Memory B cell (primary cell): ENCODE measurements around the gene UBQLN1.

Source experiments
- ATAC-seq: fragments of 150-1000 bp; cut with Tn5 transposase; 2 replicates; pipeline ENCODE4 v1.10.0; 2021; ENCODE audit warnings: low read depth, mild to moderate bottlenecking, moderate library complexity
- DNase-seq, 2 donors: peaks; one replicate each; pipeline ENCODE4 v3.0.0; 2022; ENCODE audit warnings: low spot score in 2 of 2
- H3K27ac Mint-ChIP-seq: one replicate; pipeline ENCODE4 v1.8.0; 2022; ENCODE audit warnings: mild to moderate bottlenecking, moderate library complexity, mixed read lengths
- H3K27me3 Mint-ChIP-seq: one replicate; pipeline ENCODE4 v1.8.0; 2022; ENCODE audit warnings: mixed read lengths
- H3K36me3 Mint-ChIP-seq: one replicate; pipeline ENCODE4 v1.8.0; 2022; ENCODE audit warnings: mild to moderate bottlenecking, mixed read lengths
- H3K4me1 Mint-ChIP-seq: one replicate; pipeline ENCODE4 v1.8.0; 2022; ENCODE audit warnings: mixed read lengths
- H3K4me3 Mint-ChIP-seq: one replicate; pipeline ENCODE4 v1.8.0; 2022; ENCODE audit warnings: mild to moderate bottlenecking, moderate library complexity, mixed read lengths
- H3K9me3 Mint-ChIP-seq: one replicate; pipeline ENCODE4 v1.8.0; 2022; ENCODE audit warnings: mixed read lengths

Gene UBQLN1

DNA sequence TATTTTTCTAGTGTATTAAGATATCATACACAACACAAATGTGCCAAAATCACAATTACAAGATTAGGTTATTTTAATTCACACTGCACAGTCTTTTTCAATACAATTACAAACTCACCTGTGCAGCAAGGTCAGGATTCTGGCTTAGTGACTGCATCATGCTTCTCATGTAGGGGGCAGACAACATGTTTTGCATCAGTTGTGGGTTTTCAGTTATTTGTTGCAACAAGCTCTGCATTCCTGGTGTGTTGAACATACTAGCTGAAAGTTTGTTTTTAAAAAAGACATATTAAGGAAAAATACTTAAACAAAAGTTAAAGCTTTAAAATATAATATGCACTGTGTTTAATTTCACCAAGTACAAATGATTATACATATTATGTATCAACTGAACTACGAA is 38.7 kb downstream of the UBQLN1 start:
- Mint-ChIP-seq H3K9me3 (no peaks in the 10 kb centered on the region), H3K27ac (no peak overlapping the region), H3K36me3 (peaks cover 19% of the 10 kb centered on the region), H3K4me1 (peaks cover 18% of the 10 kb centered on the region), H3K27me3 (no peaks in the 10 kb centered on the region), H3K4me3 (no peak overlapping the region)
- DNase-seq, result no peak
- ATAC-seq, result no peak

DNA sequence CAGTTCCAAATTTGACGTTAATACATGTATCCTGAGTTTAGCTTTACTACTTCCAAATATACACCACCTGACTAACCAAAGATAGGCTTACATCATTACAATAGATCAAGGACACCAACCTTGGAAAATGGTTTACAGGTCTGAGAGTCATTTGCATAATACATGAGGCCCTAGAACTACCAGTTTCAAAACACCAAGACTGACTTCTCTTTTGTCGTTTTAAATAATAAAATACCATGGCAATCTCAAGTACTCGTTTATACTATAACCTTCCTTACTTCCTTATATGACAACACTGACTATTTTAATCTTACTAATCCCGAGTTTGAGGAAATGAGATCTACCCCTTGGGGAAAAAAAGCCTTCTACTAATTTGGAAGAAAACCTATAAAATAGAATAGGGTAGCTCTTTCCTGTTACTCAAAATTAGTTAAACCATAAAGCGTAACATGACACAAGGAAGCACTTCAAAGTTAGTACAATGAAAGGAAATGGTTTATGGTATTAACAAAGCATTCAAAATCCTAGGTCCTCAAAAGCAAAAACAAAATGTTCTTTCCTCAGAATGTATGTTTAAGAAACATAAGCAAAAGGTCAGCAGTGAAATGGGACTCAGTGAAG is 42.1 kb downstream of the UBQLN1 start:
- peak overlapping the region; percentile 91 for H3K27ac Mint-ChIP-seq
- peaks cover 13% of the 10 kb centered on the region for H3K36me3 Mint-ChIP-seq
- peak; percentile 68 for ATAC-seq
- DNase-seq, result no peak
- H3K4me1 Mint-ChIP-seq, result peaks cover 18% of the 10 kb centered on the region
- H3K4me3 Mint-ChIP-seq, result no peak overlapping the region
- no peaks in the 10 kb centered on the region for H3K27me3 Mint-ChIP-seq
- H3K9me3 Mint-ChIP-seq, result no peaks in the 10 kb centered on the region

DNA sequence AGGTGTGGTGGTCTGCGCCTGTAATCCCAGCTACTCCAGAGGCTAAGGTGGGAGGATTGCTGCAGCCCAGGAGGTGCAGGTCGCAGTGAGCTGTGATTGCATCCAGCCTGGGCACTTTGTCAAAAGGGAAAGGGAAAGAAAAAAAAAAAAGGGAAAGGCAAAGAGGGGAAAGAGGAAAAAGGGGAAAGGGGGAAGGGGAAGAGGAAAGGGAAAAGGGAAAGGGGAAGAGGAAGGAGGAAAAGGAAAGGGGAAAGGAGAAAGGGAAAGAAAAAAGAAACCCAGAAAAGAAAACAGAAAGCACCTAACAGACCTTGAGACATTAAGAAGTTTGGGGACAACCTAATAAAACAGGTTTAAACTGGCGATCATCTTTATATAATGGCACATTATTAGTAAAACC is 44.8 kb downstream of the UBQLN1 start:
- Mint-ChIP-seq H3K4me3 (no peak overlapping the region), H3K4me1 (peaks cover 18% of the 10 kb centered on the region), H3K9me3 (no peaks in the 10 kb centered on the region), H3K27me3 (no peaks in the 10 kb centered on the region), H3K27ac (no peak overlapping the region), H3K36me3 (peaks cover 18% of the 10 kb centered on the region)
- DNase-seq, result no peak
- ATAC-seq, result no peak

DNA sequence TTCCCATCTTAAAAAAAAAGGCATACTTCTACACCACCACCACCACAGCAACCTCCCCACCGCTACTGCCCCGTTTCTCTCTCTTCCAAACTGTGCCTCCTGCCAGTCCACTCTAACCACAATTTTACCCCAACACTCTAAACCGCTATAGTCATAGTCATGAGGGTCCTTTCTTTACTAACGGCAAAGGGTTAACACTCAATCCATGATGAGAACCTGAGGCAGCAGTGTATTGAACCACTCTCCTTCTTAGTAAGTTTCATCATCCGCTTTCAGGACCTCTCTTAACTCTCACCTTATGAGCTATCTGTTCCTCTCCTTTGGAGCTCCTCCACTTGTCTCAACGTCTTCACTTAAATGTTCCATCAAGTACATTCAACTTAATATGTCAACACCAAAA is 50.8 kb downstream of the UBQLN1 start:
- H3K27ac Mint-ChIP-seq, result no peak overlapping the region
- peaks cover 31% of the 10 kb centered on the region for H3K36me3 Mint-ChIP-seq
- H3K9me3 Mint-ChIP-seq, result no peaks in the 10 kb centered on the region
- H3K4me3 Mint-ChIP-seq, result no peak overlapping the region
- H3K27me3 Mint-ChIP-seq, result no peaks in the 10 kb centered on the region
- no peaks in the 10 kb centered on the region for H3K4me1 Mint-ChIP-seq
- ATAC-seq, result no peak
- no peak for DNase-seq

DNA sequence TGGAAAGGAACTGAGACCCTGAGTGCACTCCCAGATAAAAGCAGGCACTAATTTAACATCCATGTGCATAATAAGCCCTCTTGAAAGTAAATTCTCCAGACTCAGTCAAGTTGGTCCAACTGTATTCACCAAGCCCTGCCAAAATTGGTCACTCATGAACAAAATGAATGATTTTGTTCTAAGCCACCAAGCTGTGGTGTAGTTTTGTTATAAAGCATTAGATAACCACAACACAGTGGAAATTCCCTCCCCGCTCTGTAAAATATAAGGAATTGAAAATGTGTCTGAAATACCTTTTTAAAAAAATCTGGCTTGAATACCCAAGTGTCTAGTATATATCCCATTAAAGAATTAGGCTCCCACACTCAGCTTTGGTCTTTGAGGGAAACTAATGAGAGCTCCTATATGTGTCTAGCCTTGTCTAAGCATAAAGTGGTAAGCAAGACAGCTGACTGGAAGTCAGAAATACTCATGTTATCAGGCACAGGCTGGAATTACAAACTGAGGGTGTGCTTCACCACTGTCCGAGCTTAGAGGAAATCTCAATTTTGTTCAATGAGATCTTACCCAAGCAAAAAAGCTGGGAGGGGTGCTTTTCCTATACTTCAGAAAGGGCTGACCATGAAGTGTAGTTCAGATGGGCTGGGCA is 51.6 kb downstream of the UBQLN1 start:
- H3K27ac Mint-ChIP-seq, result no peak overlapping the region
- H3K4me1 Mint-ChIP-seq, result no peaks in the 10 kb centered on the region
- no peaks in the 10 kb centered on the region for H3K27me3 Mint-ChIP-seq
- H3K4me3 Mint-ChIP-seq, result no peak overlapping the region
- H3K9me3 Mint-ChIP-seq, result no peaks in the 10 kb centered on the region
- DNase-seq (no peak), ATAC-seq (peak; percentile 31)
- H3K36me3 Mint-ChIP-seq, result peaks cover 33% of the 10 kb centered on the region

DNA sequence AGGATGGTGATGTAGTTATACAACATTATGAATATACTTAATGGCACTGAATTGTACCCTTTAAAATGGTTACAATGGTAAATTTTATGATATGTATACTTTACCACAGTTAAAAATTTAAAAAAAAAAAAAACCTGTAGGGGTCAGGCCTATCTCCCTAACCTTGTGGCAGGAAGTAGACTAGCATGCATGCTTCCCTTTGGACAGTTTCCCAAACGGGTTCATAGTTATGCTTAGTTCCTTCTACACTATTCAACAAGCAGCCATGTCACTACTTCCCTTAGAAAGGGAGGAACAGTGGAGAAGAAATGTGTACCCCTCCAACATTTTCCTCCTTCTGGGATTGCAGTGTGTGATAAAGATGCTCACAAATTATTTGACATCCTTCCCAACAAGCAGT is 52.3 kb downstream of the UBQLN1 start:
- H3K9me3 Mint-ChIP-seq, result no peaks in the 10 kb centered on the region
- no peak overlapping the region for H3K27ac Mint-ChIP-seq
- H3K36me3 Mint-ChIP-seq, result peaks cover 35% of the 10 kb centered on the region
- DNase-seq (no peak), ATAC-seq (no peak)
- H3K4me3 Mint-ChIP-seq, result no peak overlapping the region
- peaks cover 1% of the 10 kb centered on the region for H3K4me1 Mint-ChIP-seq
- no peaks in the 10 kb centered on the region for H3K27me3 Mint-ChIP-seq

DNA sequence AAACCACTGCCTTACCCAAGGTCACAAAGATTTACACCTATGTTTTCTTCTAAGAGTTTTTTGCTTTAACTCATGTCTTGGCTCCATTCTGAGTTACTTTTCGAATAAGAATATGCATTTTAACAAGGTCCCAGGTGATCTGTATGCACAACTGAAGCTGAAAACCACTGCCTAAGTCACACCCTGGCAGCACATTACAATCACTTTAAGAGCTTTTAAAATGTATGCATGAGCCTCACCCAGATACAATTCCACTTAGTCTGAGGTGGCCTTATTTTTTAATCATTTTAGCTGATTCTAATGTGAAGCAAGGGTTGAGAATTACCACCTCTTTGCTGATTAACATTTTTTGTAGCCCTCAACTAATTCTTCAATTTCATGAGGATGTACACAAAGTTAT is 55.3 kb downstream of the UBQLN1 start:
- H3K36me3 Mint-ChIP-seq, result peaks cover 33% of the 10 kb centered on the region
- ATAC-seq (no peak), DNase-seq (no peak)
- peak overlapping the region; percentile 6 for H3K27ac Mint-ChIP-seq
- H3K4me1 Mint-ChIP-seq, result peaks cover 9% of the 10 kb centered on the region
- no peaks in the 10 kb centered on the region for H3K27me3 Mint-ChIP-seq
- no peak overlapping the region for H3K4me3 Mint-ChIP-seq
- H3K9me3 Mint-ChIP-seq, result no peaks in the 10 kb centered on the region

DNA sequence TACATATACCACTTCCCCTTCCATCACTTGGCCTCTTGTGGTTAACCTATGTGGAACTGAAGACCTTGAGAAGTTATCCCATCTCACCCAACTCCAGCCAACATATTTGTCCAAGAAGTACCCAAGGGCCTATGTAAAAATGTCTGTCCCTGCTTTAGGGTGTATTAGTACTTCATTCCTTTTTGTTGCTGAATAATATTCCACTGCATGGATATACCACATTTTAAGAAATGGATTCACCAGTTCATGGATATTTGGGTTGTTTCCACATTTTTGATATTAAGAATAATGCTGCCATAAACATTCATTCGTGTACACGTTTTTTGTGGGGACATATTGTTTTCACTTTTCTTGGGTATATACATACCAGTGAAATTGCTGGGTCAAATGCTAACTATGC is 56.2 kb downstream of the UBQLN1 start:
- Mint-ChIP-seq H3K36me3 (peaks cover 33% of the 10 kb centered on the region), H3K4me3 (no peak overlapping the region), H3K9me3 (no peaks in the 10 kb centered on the region), H3K27me3 (no peaks in the 10 kb centered on the region), H3K27ac (peak overlapping the region; percentile 6), H3K4me1 (peaks cover 10% of the 10 kb centered on the region)
- DNase-seq, result no peak
- ATAC-seq, result no peak

DNA sequence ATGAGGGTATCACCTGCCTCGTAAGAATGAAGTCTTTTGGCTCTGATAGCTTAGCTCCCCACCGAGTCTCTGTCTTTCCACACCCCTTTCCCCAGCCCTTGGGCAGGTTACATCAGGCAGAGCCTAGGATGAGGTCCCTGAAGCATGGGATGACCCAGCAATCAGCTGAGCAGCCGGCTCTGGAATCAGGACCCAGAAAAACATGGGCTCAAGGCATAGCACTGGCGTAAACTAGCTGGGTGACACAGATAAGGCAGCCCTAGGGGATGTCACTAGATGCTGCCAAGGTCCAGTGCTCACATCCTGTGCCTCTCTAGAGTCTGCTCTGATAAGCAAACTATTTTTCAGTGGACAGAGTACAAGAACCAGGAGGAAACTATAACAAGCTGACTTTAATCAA is 58.2 kb downstream of the UBQLN1 start:
- Mint-ChIP-seq H3K4me1 (peaks cover 12% of the 10 kb centered on the region), H3K27ac (no peak overlapping the region), H3K27me3 (no peaks in the 10 kb centered on the region), H3K9me3 (no peaks in the 10 kb centered on the region), H3K4me3 (no peak overlapping the region), H3K36me3 (peaks cover 21% of the 10 kb centered on the region)
- no peak for ATAC-seq
- DNase-seq, result no peak

DNA sequence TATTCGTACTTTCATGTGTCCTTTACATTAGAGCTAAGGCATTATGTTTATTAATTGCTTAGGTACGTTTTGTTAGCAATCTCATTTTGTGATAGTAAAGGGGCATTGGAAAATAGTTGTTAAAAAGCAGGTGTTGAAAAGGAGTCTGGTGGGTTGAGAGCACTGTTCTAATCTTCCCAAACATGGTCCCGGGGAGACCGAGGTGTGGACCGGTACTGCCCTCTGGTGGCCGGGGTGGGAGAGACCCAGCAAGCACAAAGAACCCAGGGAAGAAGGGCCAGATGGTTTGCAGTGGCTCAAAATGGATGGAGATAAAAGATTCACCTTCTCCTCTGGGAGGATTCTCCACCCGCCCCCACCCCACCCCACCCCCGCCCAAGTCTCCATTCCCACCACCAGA is 58.7 kb downstream of the UBQLN1 start:
- Mint-ChIP-seq H3K36me3 (peaks cover 18% of the 10 kb centered on the region), H3K9me3 (no peaks in the 10 kb centered on the region), H3K4me1 (peaks cover 12% of the 10 kb centered on the region), H3K27me3 (no peaks in the 10 kb centered on the region), H3K4me3 (no peak overlapping the region), H3K27ac (no peak overlapping the region)
- ATAC-seq (peak; percentile 90), DNase-seq (peak; percentile 70 to 73)

DNA sequence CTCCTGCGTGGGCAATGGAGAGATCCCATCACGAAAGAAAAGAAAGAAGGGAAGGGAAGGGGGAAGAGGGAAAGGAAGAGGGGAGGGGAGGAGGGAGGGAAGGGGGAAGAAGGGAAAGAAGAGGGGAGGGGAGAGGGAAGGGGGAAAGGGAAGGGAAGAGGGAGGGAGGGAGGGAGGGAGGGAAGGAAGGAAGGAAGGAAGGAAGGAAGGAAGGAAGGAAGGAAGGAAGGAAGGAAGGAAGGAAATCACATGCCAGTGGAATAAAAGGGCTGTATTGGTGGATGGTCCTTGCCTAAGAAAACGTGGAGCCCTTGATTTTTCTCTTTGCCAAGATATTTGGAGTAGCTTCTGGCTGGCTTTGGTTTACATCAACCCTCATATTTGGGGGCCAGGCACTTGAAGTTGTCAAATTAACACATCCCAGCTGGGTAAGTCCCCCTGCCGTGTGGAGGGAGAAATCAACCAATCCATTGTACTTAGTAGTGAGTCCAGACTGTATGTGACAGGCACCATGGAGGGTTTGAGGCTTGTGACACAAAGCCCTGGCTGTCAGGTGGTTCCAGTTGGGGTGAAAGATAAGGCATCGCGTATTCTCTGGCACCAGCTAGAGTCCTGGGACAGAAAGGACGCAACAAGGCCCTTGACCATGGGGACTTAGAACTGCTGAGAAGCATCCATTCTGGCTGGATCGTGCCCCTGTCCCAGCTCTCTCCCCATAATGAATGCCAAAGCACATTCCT is 61.1 kb downstream of the UBQLN1 start:
- no peak for DNase-seq
- Mint-ChIP-seq H3K27me3 (no peaks in the 10 kb centered on the region), H3K9me3 (no peaks in the 10 kb centered on the region), H3K36me3 (peaks cover 7% of the 10 kb centered on the region), H3K4me3 (no peak overlapping the region), H3K4me1 (peaks cover 12% of the 10 kb centered on the region), H3K27ac (peak overlapping the region; percentile 73)
- no peak for ATAC-seq

DNA sequence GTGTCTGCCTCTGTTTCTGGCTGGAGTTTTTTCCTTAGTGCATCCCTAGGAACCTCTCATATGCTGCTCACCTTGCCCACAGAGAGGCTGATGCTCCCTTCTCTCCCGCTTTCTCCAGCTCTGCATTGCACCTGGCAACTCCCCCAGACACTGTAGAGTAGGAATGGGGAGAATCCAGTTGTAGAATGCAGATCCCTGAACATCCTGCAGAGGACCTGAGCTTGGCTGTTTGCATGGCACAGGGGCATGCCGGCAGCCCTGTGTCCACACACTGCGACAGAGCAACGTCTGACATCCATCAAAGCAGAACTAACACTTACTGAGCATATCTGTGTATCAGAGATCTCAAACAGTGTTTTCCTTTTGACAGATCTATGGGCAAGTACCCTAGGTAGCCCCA is 65.0 kb downstream of the UBQLN1 start:
- H3K27ac Mint-ChIP-seq, result no peak overlapping the region
- no peak overlapping the region for H3K4me3 Mint-ChIP-seq
- H3K4me1 Mint-ChIP-seq, result peaks cover 6% of the 10 kb centered on the region
- peaks cover 2% of the 10 kb centered on the region for H3K36me3 Mint-ChIP-seq
- DNase-seq (no peak), ATAC-seq (no peak)
- no peaks in the 10 kb centered on the region for H3K27me3 Mint-ChIP-seq
- H3K9me3 Mint-ChIP-seq, result no peaks in the 10 kb centered on the region

DNA sequence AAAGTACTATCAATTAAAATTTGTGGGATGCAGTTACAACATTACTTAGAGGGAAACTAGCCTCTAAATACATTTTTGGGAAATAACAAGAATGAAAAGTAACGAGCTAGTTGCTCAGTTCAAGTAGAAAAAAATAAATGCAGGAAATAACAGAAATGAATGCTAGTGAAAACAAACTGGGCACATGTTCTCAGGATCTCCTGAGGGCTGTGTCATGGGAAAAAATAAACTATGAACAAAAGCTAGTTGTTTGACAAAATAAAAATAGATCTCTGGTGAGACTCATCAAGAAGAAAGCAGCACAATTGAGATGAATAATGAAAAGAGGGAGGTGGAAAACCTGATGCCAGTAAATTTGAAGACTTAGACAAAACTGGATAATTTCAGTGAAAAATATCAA is 68.5 kb downstream of the UBQLN1 start:
- ATAC-seq (no peak), DNase-seq (no peak)
- Mint-ChIP-seq H3K27me3 (no peaks in the 10 kb centered on the region), H3K36me3 (peaks cover 2% of the 10 kb centered on the region), H3K27ac (no peak overlapping the region), H3K4me1 (no peaks in the 10 kb centered on the region), H3K9me3 (no peaks in the 10 kb centered on the region), H3K4me3 (no peak overlapping the region)

DNA sequence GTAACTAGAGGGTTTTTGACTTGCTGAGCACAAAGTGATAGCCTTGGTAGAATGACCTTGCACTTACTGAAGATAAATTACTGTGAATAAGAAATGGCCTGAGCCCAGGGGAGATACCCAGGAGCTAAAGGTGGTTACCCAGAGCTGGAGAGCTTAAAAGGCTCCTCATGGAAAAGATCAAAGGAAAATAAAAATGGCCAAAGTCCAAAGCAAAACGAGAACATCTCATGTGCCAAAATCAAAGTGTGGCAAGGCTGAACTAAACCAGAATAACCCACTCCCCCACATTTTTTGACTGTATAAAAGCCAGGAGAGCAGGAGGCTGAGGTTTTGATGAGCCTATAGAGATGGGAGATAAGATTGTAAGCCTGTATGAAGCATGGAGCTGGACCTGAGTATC is 70.4 kb downstream of the UBQLN1 start:
- H3K9me3 Mint-ChIP-seq, result no peaks in the 10 kb centered on the region
- no peak overlapping the region for H3K27ac Mint-ChIP-seq
- DNase-seq, result no peak

More for the DNA sequence above, 70.4 kb downstream of the UBQLN1 start:
- H3K36me3 Mint-ChIP-seq, result no peaks in the 10 kb centered on the region
- no peaks in the 10 kb centered on the region for H3K27me3 Mint-ChIP-seq
- H3K4me1 Mint-ChIP-seq, result no peaks in the 10 kb centered on the region
- H3K4me3 Mint-ChIP-seq, result no peak overlapping the region
- ATAC-seq, result no peak
